ENCODE measurements around the gene GRIA4.

The GRIA4 gene

GRCh38 chr11:105609832-105610781 lies at the start of gene GRIA4:
Gene GRIA4 (plus strand): TSS chr11:105610073. CDS start chr11:105610998, 925 bp downstream.
- DNase-seq (ENCODE audit: low read depth in 1 of 2, low spot score in 1 of 2) = no peak

DNA sequence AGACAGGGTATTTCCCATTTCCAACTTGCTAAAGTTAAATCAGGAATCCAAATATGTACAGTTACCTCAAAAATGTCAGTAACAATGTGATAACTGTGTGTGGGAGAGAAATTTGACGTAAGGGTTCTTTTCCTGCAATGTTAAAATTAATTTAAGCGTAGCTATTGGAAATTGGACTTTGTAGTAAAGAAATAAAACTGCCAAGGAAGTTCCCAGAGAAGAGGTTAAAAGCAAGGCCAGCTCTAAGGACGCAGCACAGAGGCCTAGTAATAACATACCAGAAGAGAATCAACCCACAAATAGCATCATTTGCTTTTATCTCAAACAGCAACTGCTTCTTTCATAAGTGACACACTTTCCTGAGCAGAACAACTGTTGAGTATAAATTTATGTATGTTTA lies 36.8 kb upstream of the GRIA4 start:
- no peak for DNase-seq (ENCODE audit: low read depth in 1 of 2, low spot score in 1 of 2)

- no peak for DNase-seq (ENCODE audit: low read depth in 1 of 2, low spot score in 1 of 2)
Observed at GRCh38 chr11:105574974-105575373, 34.9 kb upstream of the GRIA4 start.

- no peak for DNase-seq (ENCODE audit: low read depth in 1 of 2, low spot score in 1 of 2)
Observed at GRCh38 chr11:105577641-105578040, 32.2 kb upstream of the GRIA4 start.

- DNase-seq (ENCODE audit: low read depth in 1 of 2, low spot score in 1 of 2) = no peak
Observed at GRCh38 chr11:105579111-105579510, 30.8 kb upstream of the GRIA4 start.

- DNase-seq (ENCODE audit: low read depth in 1 of 2, low spot score in 1 of 2) = no peak
Observed at GRCh38 chr11:105582497-105582896, 27.4 kb upstream of the GRIA4 start.

GRCh38 chr11:105588001-105588400 lies 21.9 kb upstream of the GRIA4 start:
- no peak for DNase-seq (ENCODE audit: low read depth in 1 of 2, low spot score in 1 of 2)

DNA sequence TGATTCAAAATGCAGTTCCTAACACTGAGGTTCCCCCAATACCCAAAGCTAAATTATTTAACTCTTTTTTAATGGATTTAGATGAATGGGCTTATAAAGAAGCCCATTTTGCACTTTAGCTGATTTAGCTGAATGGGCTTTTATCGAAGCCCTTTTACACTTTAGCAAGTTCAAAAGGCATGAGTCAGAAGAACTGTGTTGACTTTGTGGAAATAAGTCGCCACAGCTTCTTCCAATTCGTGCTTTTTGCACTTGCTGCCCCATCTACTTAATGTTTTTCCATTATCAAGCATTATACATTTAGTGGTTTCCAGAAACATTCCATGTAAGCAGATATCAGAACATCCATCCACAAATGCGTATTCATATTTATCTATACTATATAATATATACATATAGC lies 20.5 kb upstream of the GRIA4 start:
- no peak for DNase-seq (ENCODE audit: low read depth in 1 of 2, low spot score in 1 of 2)

DNA sequence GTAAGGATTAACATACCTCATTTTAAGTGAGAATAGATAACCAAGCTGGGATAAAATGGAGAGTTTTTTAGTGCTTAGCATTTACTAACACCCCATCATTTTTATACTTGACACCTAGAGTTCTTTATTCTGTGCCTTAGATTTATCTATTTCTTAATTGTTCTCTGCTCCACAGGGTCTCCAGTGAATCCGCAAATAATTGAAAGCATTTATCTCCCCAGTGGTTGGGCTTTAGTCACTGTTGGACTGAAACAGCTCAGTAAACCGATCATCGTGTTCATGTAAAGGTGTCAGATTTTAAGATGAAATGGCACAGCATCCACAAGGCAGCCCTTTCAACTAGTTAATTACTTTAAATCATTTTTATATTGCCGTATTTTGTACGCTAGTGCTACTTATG lies 17.8 kb upstream of the GRIA4 start:
- DNase-seq (ENCODE audit: low read depth in 1 of 2, low spot score in 1 of 2) = no peak

DNA sequence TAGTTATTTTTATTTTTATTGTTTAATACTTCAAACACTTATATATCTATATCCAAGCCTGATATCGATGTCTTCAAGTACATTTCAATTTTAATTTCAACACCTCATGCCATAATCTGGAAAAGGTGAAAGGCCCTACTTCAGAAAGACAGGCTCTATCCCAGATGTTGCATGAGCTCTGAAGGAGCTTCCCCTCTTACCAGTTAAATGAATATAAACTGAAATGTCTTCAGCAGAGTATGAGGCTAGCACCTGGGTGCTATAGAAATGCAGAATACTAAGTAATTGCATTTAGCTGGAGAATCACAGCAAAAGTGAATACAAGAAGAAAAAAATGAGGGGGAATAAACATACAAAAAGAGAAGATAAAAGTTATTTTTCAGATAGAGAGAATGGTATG lies 11.5 kb upstream of the GRIA4 start:
- no peak for DNase-seq (ENCODE audit: low read depth in 1 of 2, low spot score in 1 of 2)

DNA sequence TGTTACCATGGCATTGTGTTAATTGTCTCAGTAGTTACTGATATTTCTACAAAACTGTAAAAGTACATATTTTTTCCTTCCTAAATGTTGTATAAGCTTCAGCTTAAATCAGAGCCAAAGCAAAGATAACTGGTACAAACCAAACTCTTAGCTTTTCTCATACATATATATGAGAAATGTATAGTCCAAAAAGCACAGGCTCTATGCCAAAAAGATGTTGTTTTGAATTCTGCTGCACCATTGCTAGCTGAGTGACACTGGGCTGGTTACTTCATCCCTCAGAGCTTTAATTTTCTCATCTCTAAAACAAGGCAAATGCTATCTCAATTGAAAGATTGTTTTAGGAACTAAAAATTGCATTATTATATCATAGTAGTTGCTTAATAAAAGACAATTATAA lies 6.7 kb upstream of the GRIA4 start:
- no peak for DNase-seq (ENCODE audit: low read depth in 1 of 2, low spot score in 1 of 2)

- DNase-seq (ENCODE audit: low read depth in 1 of 2, low spot score in 1 of 2) = no peak
Observed at GRCh38 chr11:105609341-105609781, 512 bp upstream of the GRIA4 start.

DNA sequence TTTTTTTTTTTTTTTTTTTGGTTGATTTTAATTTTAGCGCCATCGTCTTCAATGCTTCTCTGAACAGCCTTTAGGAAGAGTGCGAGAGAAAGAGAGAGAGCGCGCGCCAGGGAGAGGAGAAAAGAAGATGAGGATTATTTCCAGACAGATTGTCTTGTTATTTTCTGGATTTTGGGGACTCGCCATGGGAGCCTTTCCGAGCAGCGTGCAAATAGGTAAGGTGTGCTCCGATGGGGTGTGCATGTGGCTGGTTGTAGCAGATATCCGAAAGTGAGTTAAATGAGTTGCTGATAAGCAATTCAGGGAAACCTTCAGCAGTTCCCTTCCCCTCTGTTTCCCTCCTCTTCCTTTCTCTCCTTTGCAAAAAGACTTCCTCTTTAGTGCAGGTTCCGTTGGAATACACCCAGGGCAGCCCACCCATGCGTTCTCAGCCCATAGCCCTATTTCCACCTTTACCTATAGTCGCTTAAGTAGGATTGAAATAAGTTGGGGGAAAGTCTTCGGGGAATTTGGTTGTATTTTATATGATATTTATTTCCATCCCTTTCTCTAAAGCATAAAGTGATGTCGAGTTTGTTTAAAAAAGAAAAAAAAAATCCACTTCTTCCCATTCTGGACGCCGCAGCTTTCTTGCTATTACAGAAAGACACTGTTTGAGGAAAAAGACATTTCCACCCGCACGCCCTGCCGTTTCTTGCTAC lies 1.1 kb downstream of the GRIA4 start:
- no peak for DNase-seq (ENCODE audit: low read depth in 1 of 2, low spot score in 1 of 2)

DNA sequence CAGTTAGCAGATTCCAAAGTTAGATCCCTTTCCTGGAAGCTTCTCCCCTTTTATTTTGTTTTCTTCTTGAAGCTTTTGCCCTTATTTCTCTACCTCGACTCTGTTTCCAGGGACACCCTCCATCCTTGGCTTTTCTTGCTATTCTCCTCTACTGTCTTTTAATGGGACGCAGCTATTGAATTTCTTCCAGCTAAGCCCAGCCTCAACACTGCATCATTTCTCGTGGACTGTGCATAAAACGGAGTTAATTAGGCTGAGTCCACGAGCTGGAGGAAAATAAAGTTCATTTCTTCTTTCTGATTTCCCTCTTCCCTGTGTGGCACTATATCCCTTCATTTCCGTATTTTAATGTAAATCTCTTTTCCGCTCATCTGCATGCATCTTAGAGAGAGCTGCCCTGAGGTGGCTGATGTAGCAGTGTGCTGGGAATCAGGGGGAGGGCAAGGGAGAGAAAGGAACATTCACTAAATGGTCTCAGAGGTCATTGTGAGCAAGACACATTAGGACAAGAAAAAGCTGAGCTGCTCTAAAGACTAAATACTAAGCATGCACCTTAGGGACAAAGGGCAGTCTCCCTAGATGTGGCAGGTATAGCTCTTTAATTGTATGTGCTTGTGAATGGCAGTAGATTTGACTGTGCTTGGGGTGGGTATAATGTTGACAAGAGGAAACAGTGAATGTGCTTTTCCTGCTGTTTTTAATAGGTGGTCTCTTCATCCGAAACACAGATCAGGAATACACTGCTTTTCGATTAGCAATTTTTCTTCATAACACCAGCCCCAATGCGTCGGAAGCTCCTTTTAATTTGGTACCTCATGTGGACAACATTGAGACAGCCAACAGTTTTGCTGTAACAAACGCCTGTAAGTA lies 1.9 kb downstream of the GRIA4 start:
- no peak for DNase-seq (ENCODE audit: low read depth in 1 of 2, low spot score in 1 of 2)

DNA sequence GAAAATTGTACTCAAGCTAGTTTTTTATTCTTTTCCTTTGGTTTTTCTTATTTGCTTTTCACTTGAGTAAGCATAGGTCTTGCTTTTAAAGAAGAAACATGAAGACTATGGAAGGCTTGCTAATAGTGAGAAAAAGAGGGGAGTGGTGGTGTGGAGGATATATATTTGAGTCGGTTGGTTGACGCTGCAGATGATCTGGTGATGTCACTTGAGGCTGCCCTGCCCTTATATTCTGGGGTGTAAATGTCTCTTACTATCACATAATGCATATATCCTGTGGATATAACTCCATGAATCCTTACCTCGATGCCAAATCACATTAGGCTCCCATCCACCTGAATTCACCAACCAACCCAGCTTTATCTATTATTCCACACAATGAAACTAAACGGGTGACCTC lies 2.9 kb downstream of the GRIA4 start:
- no peak for DNase-seq (ENCODE audit: low read depth in 1 of 2, low spot score in 1 of 2)

DNA sequence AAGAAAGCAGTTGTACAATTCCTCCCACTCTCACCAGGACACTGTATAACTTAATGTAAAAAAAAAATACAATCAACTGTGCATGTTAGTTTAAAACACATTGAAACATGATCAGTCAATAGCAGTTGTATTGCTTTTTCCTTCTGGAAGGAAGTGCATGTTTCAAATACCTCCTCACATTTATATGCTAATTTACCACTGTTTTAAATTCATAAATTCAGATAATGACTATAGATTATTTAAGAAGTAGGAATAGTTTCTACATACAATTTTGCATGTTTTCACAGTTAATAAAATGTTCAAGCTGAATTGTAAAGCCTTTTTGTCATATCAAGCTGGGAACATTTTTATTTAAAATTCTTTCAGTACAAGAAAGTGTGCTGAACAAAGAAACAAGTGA lies 3.3 kb downstream of the GRIA4 start:
- DNase-seq (ENCODE audit: low read depth in 1 of 2, low spot score in 1 of 2) = no peak

- DNase-seq (ENCODE audit: low read depth in 1 of 2, low spot score in 1 of 2) = no peak
Observed at GRCh38 chr11:105618343-105618955, 8.6 kb downstream of the GRIA4 start.

GRCh38 chr11:105619556-105619955 lies 9.7 kb downstream of the GRIA4 start:
- DNase-seq (ENCODE audit: low read depth in 1 of 2, low spot score in 1 of 2) = no peak

DNA sequence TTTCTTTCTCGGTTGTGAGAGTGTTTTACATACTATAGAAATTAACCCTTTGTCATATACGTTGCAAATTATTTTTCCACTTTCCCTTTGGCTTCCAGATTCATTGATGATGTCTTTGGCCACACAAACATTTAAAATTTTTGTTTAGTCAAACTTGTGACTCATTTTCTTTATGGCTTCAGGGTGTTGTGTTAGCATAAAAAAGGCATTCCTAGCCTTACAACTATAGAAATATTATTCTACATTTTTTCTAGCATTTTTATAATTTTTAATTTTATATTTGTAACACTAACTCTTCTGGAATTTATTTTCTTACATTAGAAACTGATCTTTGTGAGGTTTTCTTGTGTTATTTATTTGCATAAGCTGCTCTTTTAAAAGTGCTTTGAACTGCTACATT lies 12.1 kb downstream of the GRIA4 start:
- DNase-seq (ENCODE audit: low read depth in 1 of 2, low spot score in 1 of 2) = no peak

DNA sequence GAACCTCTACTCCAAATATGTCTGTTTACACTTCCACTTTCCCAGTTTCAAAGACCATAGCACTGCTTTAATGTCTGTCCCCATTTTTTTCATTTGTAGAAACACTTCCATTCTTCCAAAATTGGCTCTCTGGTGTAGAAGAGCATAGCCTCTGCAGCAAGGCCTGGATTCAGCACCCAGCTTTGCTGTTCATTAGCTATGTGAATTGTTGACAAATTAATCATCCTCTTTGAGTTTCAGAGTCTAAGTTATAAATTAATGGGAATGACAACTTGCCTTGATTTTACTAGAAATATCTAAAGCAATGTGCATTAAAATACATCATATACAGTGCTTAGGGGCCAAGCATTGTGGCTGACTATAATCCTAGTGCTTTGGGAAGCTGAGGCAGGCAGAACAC lies 22.4 kb downstream of the GRIA4 start:
- DNase-seq (ENCODE audit: low read depth in 1 of 2, low spot score in 1 of 2) = no peak

GRCh38 chr11:105635466-105635865 lies 25.6 kb downstream of the GRIA4 start:
- DNase-seq (ENCODE audit: low read depth in 1 of 2, low spot score in 1 of 2) = no peak

Data from activated CD4-positive, alpha-beta T cell treated with anti-CD3 and anti-CD28 coated beads, Interleukin-2, amount 50 U/mL, for 24 hours (primary cell).